OCI-LY7 (cell line): Measurements from ENCODE around the gene EIF5B. TPM values are rescaled to one million over a fixed set of nuclear protein-coding genes. Genes with fewer than 3 reads are reported as not detected.
"Not testable (repeated sequence)": the region's sequence is repeated elsewhere in the genome, so short reads cannot be mapped to it uniquely, and the experiment has no call there.

Source experiments
- BruUV-seq: library from RNA; stranded (reverse); fragments of 400-500 nt; replicated peaks from 2 replicates; lab custom pipeline; 2021; lab: Mats Ljungman, UMichigan
- CTCF ChIA-PET: fragments of 300-600 bp; sonication (Branson Sonifier 250); formaldehyde crosslinking; loops from one replicate; lab custom pipeline; 2022; ENCODE audit warnings: antibody characterized with exemption; ENCODE audit not compliant: unreplicated experiment; lab: Charles Lee
- POLR2A ChIA-PET: fragments of 300-600 bp; sonication (Branson Sonifier 250); formaldehyde crosslinking; loops from one replicate; lab custom pipeline; 2022; ENCODE audit warnings: antibody characterized with exemption; lab: Charles Lee
- DNase-seq: peaks from one replicate; pipeline ENCODE4 v3.0.0-alpha.2; 2015; ENCODE audit warnings: low spot score
- H2AFZ ChIP-seq: fragments of 200-600 bp; sonication (generic), shearing (Covaris generic); 2 replicates; pipeline ENCODE4 v1.6.1; 2014; ENCODE audit warnings: mild to moderate bottlenecking, antibody characterized with exemption, low read length, moderate library complexity
- H3K27ac ChIP-seq: fragments of 200-600 bp; sonication (generic); 2 replicates; pipeline ENCODE4 v1.5.1; 2014; ENCODE audit warnings: mixed run types, low read depth, mild to moderate bottlenecking, moderate library complexity, low read length, inconsistent platforms; ENCODE audit not compliant: poor library complexity, severe bottlenecking
- H3K36me3 ChIP-seq: fragments of 200-600 bp; sonication (generic); 2 replicates; pipeline ENCODE4 v1.6.1; 2014; ENCODE audit warnings: mild to moderate bottlenecking, antibody characterized with exemption, low read length, moderate library complexity, mixed read lengths; ENCODE audit not compliant: insufficient read depth
- H3K4me1 ChIP-seq: fragments of 200-600 bp; sonication (generic); 2 replicates; pipeline ENCODE4 v1.5.1; 2014; ENCODE audit warnings: mild to moderate bottlenecking, low read length; ENCODE audit not compliant: insufficient read depth, poor library complexity, severe bottlenecking
- H3K4me2 ChIP-seq: fragments of 200-600 bp; sonication (generic); 2 replicates; pipeline ENCODE4 v1.6.1; 2014; ENCODE audit warnings: mild to moderate bottlenecking, low read length
- H3K4me3 ChIP-seq: fragments of 200-600 bp; sonication (generic); 2 replicates; pipeline ENCODE4 v1.5.1; 2014; ENCODE audit warnings: mild to moderate bottlenecking, low read depth, low read length; ENCODE audit not compliant: poor library complexity, severe bottlenecking
- H3K79me2 ChIP-seq: fragments of 200-600 bp; sonication (generic); 2 replicates; pipeline ENCODE4 v1.6.1; 2016; ENCODE audit warnings: low read depth, mild to moderate bottlenecking, low read length, moderate library complexity, mixed read lengths; ENCODE audit not compliant: insufficient read depth
- H3K9me2 ChIP-seq: fragments of 200-600 bp; sonication (generic); 2 replicates; pipeline ENCODE4 v1.6.1; 2016; ENCODE audit warnings: mild to moderate bottlenecking, low read length, mixed read lengths; ENCODE audit not compliant: insufficient read depth
- H3K9me3 ChIP-seq: fragments of 200-600 bp; sonication (generic); 2 replicates; pipeline ENCODE4 v1.6.1; 2014; ENCODE audit warnings: mild to moderate bottlenecking, mixed run types, low read length, mixed read lengths
- H4K20me1 ChIP-seq: fragments of 200-600 bp; sonication (generic); 2 replicates; pipeline ENCODE4 v1.6.1; 2014; ENCODE audit warnings: mild to moderate bottlenecking, antibody characterized with exemption, low read length, moderate library complexity, mixed read lengths; ENCODE audit not compliant: insufficient read depth
- EZH2phosphoT487 ChIP-seq: fragments of 200-600 bp; sonication (generic); IDR thresholded peaks from 2 replicates; pipeline ENCODE4 v1.6.1; 2018; ENCODE audit warnings: low read depth, borderline replicate concordance, mild to moderate bottlenecking, mixed run types, antibody characterized with exemption, low read length, moderate library complexity, mixed read lengths
- intact Hi-C: fragments of 100-400 bp; cut with micrococcal nuclease; formaldehyde crosslinking; loops from one replicate; pipeline ENCODE4 v1.10.0; 2022; ENCODE audit not compliant: unreplicated experiment
- total RNA-seq, 2 experiments: library from RNA; depleted of rRNA in 1 of 2; stranded (reverse); fragments of >200 nt in 1 of 2; shearing (Covaris generic) in 1 of 2; gene quantifications; 2 replicates each; pipeline ENCODE4 v1.2.3, GENCODE V29; 2014 to 2022
- TF ChIP-seq, protein P1 (sequence below): fragments of 200-600 bp; sonication (generic); conservative IDR thresholded peaks from 2 replicates; pipeline ENCODE4 v1.5.1; 2014; ENCODE audit warnings: mild to moderate bottlenecking, antibody characterized with exemption, low read length, moderate library complexity, mixed read lengths

The EIF5B gene
- total RNA-seq, 2 experiments from 2014 or later: 28.7 to 53.1 TPM

DNA sequence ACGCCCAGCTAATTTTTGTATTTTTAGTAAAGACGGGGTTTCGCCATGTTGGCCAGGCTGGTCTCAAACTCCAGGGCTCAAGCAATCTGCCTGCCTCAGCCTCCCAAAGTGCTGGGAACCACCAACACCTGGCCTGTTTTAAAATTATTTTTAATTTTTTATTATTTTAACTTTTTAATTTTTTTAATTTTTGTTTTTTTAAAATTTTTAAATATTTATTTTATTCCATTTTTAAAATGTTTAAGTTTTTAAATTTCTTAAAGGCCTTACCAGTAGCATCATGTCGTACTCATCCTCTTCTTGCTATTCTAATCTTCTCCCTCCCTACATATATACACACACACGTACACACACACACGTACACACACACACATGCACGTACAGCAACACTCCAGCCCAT is 37.6 kb upstream of the EIF5B start:
- CTCF ChIA-PET: no interaction called here
- H2AFZ ChIP-seq: no peak overlapping the region
- TF ChIP-seq, protein P1, sequence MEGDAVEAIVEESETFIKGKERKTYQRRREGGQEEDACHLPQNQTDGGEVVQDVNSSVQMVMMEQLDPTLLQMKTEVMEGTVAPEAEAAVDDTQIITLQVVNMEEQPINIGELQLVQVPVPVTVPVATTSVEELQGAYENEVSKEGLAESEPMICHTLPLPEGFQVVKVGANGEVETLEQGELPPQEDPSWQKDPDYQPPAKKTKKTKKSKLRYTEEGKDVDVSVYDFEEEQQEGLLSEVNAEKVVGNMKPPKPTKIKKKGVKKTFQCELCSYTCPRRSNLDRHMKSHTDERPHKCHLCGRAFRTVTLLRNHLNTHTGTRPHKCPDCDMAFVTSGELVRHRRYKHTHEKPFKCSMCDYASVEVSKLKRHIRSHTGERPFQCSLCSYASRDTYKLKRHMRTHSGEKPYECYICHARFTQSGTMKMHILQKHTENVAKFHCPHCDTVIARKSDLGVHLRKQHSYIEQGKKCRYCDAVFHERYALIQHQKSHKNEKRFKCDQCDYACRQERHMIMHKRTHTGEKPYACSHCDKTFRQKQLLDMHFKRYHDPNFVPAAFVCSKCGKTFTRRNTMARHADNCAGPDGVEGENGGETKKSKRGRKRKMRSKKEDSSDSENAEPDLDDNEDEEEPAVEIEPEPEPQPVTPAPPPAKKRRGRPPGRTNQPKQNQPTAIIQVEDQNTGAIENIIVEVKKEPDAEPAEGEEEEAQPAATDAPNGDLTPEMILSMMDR: no peak
- TF ChIP-seq EZH2phosphoT487: no peak
- no peaks in the 10 kb centered on the region for H3K4me1 ChIP-seq
- no TSS peak for BruUV-seq
- no peaks in the 10 kb centered on the region for H3K79me2 ChIP-seq
- intact Hi-C loops: no loop called here
- H3K36me3 ChIP-seq: no peaks in the 10 kb centered on the region
- POLR2A ChIA-PET: no interaction called here
- H4K20me1 ChIP-seq: no peaks in the 10 kb centered on the region
- H3K9me2 ChIP-seq: no peaks in the 10 kb centered on the region
- no peak overlapping the region for H3K27ac ChIP-seq
- no peak for DNase-seq
- no peak overlapping the region for H3K4me2 ChIP-seq
- H3K9me3 ChIP-seq: no peaks in the 10 kb centered on the region
- H3K4me3 ChIP-seq: no peak overlapping the region

GRCh38 chr2:99301097-99301496 is 36.1 kb upstream of the EIF5B start, which contains the start of gene LYG1:
Gene LYG1 (minus strand): TSS chr2:99301197. CDS start chr2:99295670, 5,527 bp downstream.
- H3K4me1 ChIP-seq, intact Hi-C loops, H3K9me2 ChIP-seq, H2AFZ ChIP-seq, H4K20me1 ChIP-seq, H3K9me3 ChIP-seq, H3K79me2 ChIP-seq, DNase-seq, H3K27ac ChIP-seq, H3K36me3 ChIP-seq, POLR2A ChIA-PET, CTCF ChIA-PET, BruUV-seq, H3K4me2 ChIP-seq, H3K4me3 ChIP-seq: not testable (repeated sequence)

DNA sequence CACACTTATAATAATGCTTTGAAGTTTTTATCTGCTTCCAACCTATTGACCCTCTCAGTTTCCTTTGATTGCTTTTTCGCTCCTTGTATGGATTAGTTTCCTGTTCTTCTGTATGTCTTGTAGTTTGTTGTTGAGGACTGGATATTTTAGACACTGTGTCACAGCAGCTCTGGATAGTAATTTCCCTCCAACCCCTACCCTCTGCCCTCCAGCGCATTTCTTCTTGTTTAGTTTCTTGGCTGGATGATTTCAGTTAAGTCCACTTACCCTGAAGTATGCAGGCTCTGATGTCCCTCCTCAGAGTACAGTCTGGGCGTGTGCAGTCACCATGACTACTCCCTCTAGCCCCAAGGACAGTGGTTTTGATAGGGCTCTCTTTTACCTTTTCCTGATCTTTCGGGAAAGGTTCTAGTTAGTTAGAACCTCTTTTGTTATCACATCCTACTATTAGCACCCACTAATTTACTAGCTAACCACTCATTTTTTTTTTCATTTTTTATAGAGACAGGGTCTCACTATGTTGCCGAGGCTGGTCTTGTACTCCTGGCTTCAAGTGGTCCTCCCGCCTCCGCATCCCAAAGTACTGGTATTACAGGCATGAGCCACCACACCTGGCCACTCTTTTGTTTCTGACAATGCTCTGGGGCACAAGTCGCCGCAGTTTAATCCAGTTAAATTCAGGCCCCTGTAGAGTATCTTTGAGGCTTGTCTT is 19.9 kb upstream of the EIF5B start:
- no peak overlapping the region for H3K4me2 ChIP-seq
- no peaks in the 10 kb centered on the region for H3K4me1 ChIP-seq
- TF ChIP-seq, protein P1: no peak
- TF ChIP-seq EZH2phosphoT487: no peak
- no peaks in the 10 kb centered on the region for H3K79me2 ChIP-seq
- CTCF ChIA-PET: no interaction called here
- no peak overlapping the region for H3K4me3 ChIP-seq
- no peaks in the 10 kb centered on the region for H3K9me3 ChIP-seq
- H3K36me3 ChIP-seq: peaks cover 53% of the 10 kb centered on the region
- H4K20me1 ChIP-seq: no peaks in the 10 kb centered on the region
- DNase-seq: no peak
- POLR2A ChIA-PET: no interaction called here
- H3K27ac ChIP-seq: no peak overlapping the region
- intact Hi-C loops: loop anchor here (5.0 kb wide), 1 partner anchor 645 kb away; no protein-coding TSS in a partner anchor
- BruUV-seq: no TSS peak
- no peaks in the 10 kb centered on the region for H3K9me2 ChIP-seq
- H2AFZ ChIP-seq: no peak overlapping the region

DNA sequence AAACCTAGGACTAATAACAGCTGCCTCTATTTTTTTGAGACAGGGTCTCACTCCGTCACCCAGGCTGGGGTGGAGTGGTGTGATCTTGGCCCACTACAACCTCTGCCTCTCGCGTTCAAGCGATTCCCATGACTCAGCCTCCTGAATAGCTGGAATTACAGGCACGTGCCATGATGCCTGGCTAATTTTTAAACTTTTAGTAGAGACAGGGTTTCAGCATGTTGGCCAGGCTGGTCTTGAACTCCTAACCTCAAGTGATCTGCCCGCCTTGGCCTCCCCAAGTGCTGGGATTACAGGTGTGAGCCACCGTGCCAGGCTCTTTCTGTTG is 19.4 kb upstream of the EIF5B start:
- BruUV-seq, DNase-seq, H3K27ac ChIP-seq, H3K9me2 ChIP-seq, CTCF ChIA-PET, H2AFZ ChIP-seq, POLR2A ChIA-PET, H3K9me3 ChIP-seq, H3K4me1 ChIP-seq, H3K4me3 ChIP-seq, H4K20me1 ChIP-seq, H3K4me2 ChIP-seq, H3K79me2 ChIP-seq: not testable (repeated sequence)
- intact Hi-C loops: loop anchor here (5.0 kb wide), 1 partner anchor 646 kb away; no protein-coding TSS in a partner anchor
- peaks cover 58% of the 10 kb centered on the region for H3K36me3 ChIP-seq
